ENCODE measurements around the gene MICALL2.

The MICALL2 gene

GRCh38 chr7:1401011-1401410 lies 58.3 kb downstream of the MICALL2 start:
- TF ChIP-seq CTCF (IDR thresholded peaks at IDR 0.05) (no peak), ZFX (IDR thresholded peaks at IDR 0.05; ENCODE audit: borderline replicate concordance) (no peak)
- no peak overlapping the region for H3K27ac ChIP-seq

- TF ChIP-seq CTCF (IDR thresholded peaks at IDR 0.05) (no peak), ZFX (IDR thresholded peaks at IDR 0.05; ENCODE audit: borderline replicate concordance) (no peak)
- no peak overlapping the region for H3K27ac ChIP-seq
Measured at GRCh38 chr7:1400371-1400770, 58.9 kb downstream of the MICALL2 start.

- no peak overlapping the region for H3K27ac ChIP-seq
- no peak for TF ChIP-seq ZFX (IDR thresholded peaks at IDR 0.05; ENCODE audit: borderline replicate concordance)
- no peak for TF ChIP-seq CTCF (IDR thresholded peaks at IDR 0.05)
Measured at GRCh38 chr7:1397491-1398327, 61.6 kb downstream of the MICALL2 start.

- TF ChIP-seq ZFX (IDR thresholded peaks at IDR 0.05; ENCODE audit: borderline replicate concordance), result no peak
- TF ChIP-seq CTCF (IDR thresholded peaks at IDR 0.05), result no peak
Measured at GRCh38 chr7:1396195-1396594, 63.1 kb downstream of the MICALL2 start.

GRCh38 chr7:1395211-1396070 lies 63.8 kb downstream of the MICALL2 start:
- TF ChIP-seq ZFX (IDR thresholded peaks at IDR 0.05; ENCODE audit: borderline replicate concordance) (no peak), CTCF (IDR thresholded peaks at IDR 0.05) (no peak)
- H3K27ac ChIP-seq, result no peak overlapping the region

More at GRCh38 chr7:1396195-1396594, 63.1 kb downstream of the MICALL2 start:
- no peak overlapping the region for H3K27ac ChIP-seq

GRCh38 chr7:1394371-1394770 lies 64.9 kb downstream of the MICALL2 start:
- H3K27ac ChIP-seq, result no peak overlapping the region
- TF ChIP-seq CTCF (IDR thresholded peaks at IDR 0.05) (no peak), ZFX (IDR thresholded peaks at IDR 0.05; ENCODE audit: borderline replicate concordance) (no peak)

All from 22Rv1 (cell line).